ENCODE measurements around the gene PPFIA1.

Gene PPFIA1

GRCh38 chr11:70415642-70416395 lies 145.3 kb downstream of the PPFIA1 start:
- DNase-seq = peak; percentile 85

GRCh38 chr11:70416881-70417280 lies 146.4 kb downstream of the PPFIA1 start:
- no peak for DNase-seq

GRCh38 chr11:70418130-70418529 lies 147.6 kb downstream of the PPFIA1 start:
- DNase-seq = no peak

- no peak for DNase-seq
Measured at GRCh38 chr11:70419307-70420007, 149.0 kb downstream of the PPFIA1 start.

GRCh38 chr11:70420008-70420464 lies 149.5 kb downstream of the PPFIA1 start:
- peak; percentile 34 for DNase-seq

GRCh38 chr11:70420496-70420895 lies 150.0 kb downstream of the PPFIA1 start:
- DNase-seq = no peak

- DNase-seq = no peak
Measured at GRCh38 chr11:70421123-70421522, 150.6 kb downstream of the PPFIA1 start.

- DNase-seq = no peak
Measured at GRCh38 chr11:70422692-70423522, 152.4 kb downstream of the PPFIA1 start.

GRCh38 chr11:70423523-70424505 lies 153.3 kb downstream of the PPFIA1 start:
- peak; percentile 44 for DNase-seq

GRCh38 chr11:70424765-70425344 lies 154.4 kb downstream of the PPFIA1 start:
- no peak for DNase-seq

- no peak for DNase-seq
Measured at GRCh38 chr11:70427436-70427835, 156.9 kb downstream of the PPFIA1 start.

- DNase-seq = no peak
Measured at GRCh38 chr11:70428701-70429427, 158.4 kb downstream of the PPFIA1 start.

GRCh38 chr11:70429428-70429705 lies 158.9 kb downstream of the PPFIA1 start:
- DNase-seq = no peak

GRCh38 chr11:70429724-70430521 lies 159.4 kb downstream of the PPFIA1 start:
- no peak for DNase-seq

GRCh38 chr11:70430671-70431574 lies 160.4 kb downstream of the PPFIA1 start:
- DNase-seq = no peak

- DNase-seq = no peak
Measured at GRCh38 chr11:70431611-70432010, 161.1 kb downstream of the PPFIA1 start.

GRCh38 chr11:70432065-70432464 lies 161.6 kb downstream of the PPFIA1 start:
- DNase-seq = no peak

- no peak for DNase-seq
Measured at GRCh38 chr11:70432580-70432979, 162.1 kb downstream of the PPFIA1 start.

- DNase-seq = no peak
Measured at GRCh38 chr11:70433038-70433437, 162.5 kb downstream of the PPFIA1 start.
